Left lung (tissue), 10 donors: ENCODE measurements around the gene ARHGAP27. TPM values are rescaled to one million over a fixed set of nuclear protein-coding genes. Genes with fewer than 3 reads are reported as not detected.

Experiments
- ATAC-seq: fragments of 200-7000 bp; cut with Tn5 transposase; one replicate; pipeline ENCODE4 v1.9.1; 2020; ENCODE audit warnings: moderate library complexity
- DNase-seq, 4 donors: peaks; one replicate each; pipeline ENCODE4 v3.0.0-alpha.2; 2013 to 2020
- H3K27ac ChIP-seq, 2 donors: fragments of 200-600 bp; sonication (generic) in 1 of 2; one replicate each; pipeline versions ENCODE4 v1.5.0 to v1.8.0; 2020 to 2021
- H3K27me3 ChIP-seq, 2 donors: fragments of 200-600 bp; sonication (generic) in 1 of 2; one replicate each; pipeline versions ENCODE4 v1.5.0 to v1.8.0; 2020 to 2021
- H3K36me3 ChIP-seq, 2 donors: fragments of 200-600 bp; sonication (generic) in 1 of 2; one replicate each; pipeline versions ENCODE4 v1.5.0 to v1.8.0; 2020 to 2021
- H3K4me1 ChIP-seq, 2 donors: fragments of 200-600 bp; one replicate each; pipeline ENCODE4 v1.8.0; 2021
- H3K4me3 ChIP-seq, 2 donors: fragments of 200-600 bp; sonication (generic) in 1 of 2; one replicate each; pipeline versions ENCODE4 v1.5.0 to v1.8.0; 2020 to 2021; ENCODE audit warnings: mild to moderate bottlenecking in 1 of 2
- H3K9me3 ChIP-seq, 2 donors: fragments of 200-600 bp; sonication (generic) in 1 of 2; one replicate each; pipeline versions ENCODE4 v1.5.0 to v1.8.0; 2020 to 2021
- CTCF ChIP-seq, 2 donors: fragments of 200-600 bp; sonication (generic) in 1 of 2; IDR thresholded peaks; one replicate each; pipeline versions ENCODE4 v1.5.0 to v1.8.0; 2021; ENCODE audit warnings: antibody characterized with exemption in 2 of 2
- intact Hi-C, 2 donors: fragments of 100-400 bp; cut with DNase I; formaldehyde crosslinking; loops; one replicate each; pipeline versions ENCODE4 v1.11.2 to v1.14.2; 2022
- polyA plus RNA-seq, 6 donors: library from polyadenylated mRNA; unstranded; fragments of 120-200 nt; gene quantifications; one replicate each; pipeline ENCODE4 v1.2.1, GENCODE V29; 2013; ENCODE audit not compliant: insufficient read length in 6 of 6
- total RNA-seq, 2 donors: library from RNA; stranded (reverse); fragmentation: NEBNext Ultra II Directional; extraction: Animal tissue kit (Norgen Biotek cat#: 25700); gene quantifications; one replicate each; pipeline ENCODE4 v1.2.1, GENCODE V29; 2021
- donor health status: DM: no; HTN: yes; CAD: no.
- donor health status: DM: no; HTN: no; CAD: no.

Gene ARHGAP27
- total and polyA plus RNA-seq, 8 donors, result 22.3 to 80.6 (median 29.2) TPM

- Histone ChIP-seq H3K4me3 (no peak overlapping the region), H3K27me3 (no peaks in the 10 kb centered on the region), H3K27ac (peak overlapping the region; percentile 76 to 91), H3K4me1 (peaks cover 29 to 93% of the 10 kb centered on the region in 2 donors), H3K9me3 (no peaks in the 10 kb centered on the region), H3K36me3 (no peaks in the 10 kb centered on the region)
- intact Hi-C loops, result no loop called here
- peak in 2 of 4 donors; percentile 59 to 68 for DNase-seq
- TF ChIP-seq CTCF (IDR thresholded peaks at IDR 0.05), result no peak
- ATAC-seq, result peak; percentile 73
Observed at GRCh38 chr17:45411348-45412105, 21.1 kb downstream of the ARHGAP27 start.

GRCh38 chr17:45410144-45411091, 22.3 kb downstream of the ARHGAP27 start:
- H3K27ac ChIP-seq, result peak overlapping the region; percentile 76 to 91
- H3K4me1 ChIP-seq, result peaks cover 29 to 97% of the 10 kb centered on the region in 2 donors
- H3K4me3 ChIP-seq, result peak overlapping the region; percentile 12 to 73
- H3K36me3 ChIP-seq, result peaks cover 0 to 8% of the 10 kb centered on the region in 2 donors
- ATAC-seq (peak; percentile 3), DNase-seq (peak in 1 of 4 donors; percentile 90)
- H3K27me3 ChIP-seq, result no peaks in the 10 kb centered on the region
- no peak for TF ChIP-seq CTCF (IDR thresholded peaks at IDR 0.05)
- no peaks in the 10 kb centered on the region for H3K9me3 ChIP-seq
- intact Hi-C loops, result no loop called here

- DNase-seq (peak in 1 of 4 donors; percentile 69), ATAC-seq (no peak)
- no peaks in the 10 kb centered on the region for H3K9me3 ChIP-seq
- TF ChIP-seq CTCF (IDR thresholded peaks at IDR 0.05), result no peak
- peaks cover 0 to 15% of the 10 kb centered on the region in 2 donors for H3K36me3 ChIP-seq
- peaks cover 29 to 89% of the 10 kb centered on the region in 2 donors for H3K4me1 ChIP-seq
- intact Hi-C loops, result no loop called here
- no peaks in the 10 kb centered on the region for H3K27me3 ChIP-seq
- peak overlapping the region; percentile 76 to 91 for H3K27ac ChIP-seq
- H3K4me3 ChIP-seq, result peak overlapping the region; percentile 12 to 73
Observed at GRCh38 chr17:45409659-45410076, 23.0 kb downstream of the ARHGAP27 start.

GRCh38 chr17:45408611-45409421, 23.9 kb downstream of the ARHGAP27 start:
- intact Hi-C loops, result no loop called here
- Histone ChIP-seq H3K27ac (peak overlapping the region; percentile 76 to 91), H3K4me3 (peak overlapping the region; percentile 12 to 73), H3K36me3 (peaks cover 0 to 24% of the 10 kb centered on the region in 2 donors), H3K27me3 (no peaks in the 10 kb centered on the region), H3K9me3 (no peaks in the 10 kb centered on the region), H3K4me1 (peaks cover 29 to 81% of the 10 kb centered on the region in 2 donors)
- no peak for TF ChIP-seq CTCF (IDR thresholded peaks at IDR 0.05)
- ATAC-seq (no peak), DNase-seq (peak in 1 of 4 donors; percentile 37)
